HG02938 (cell line): ENCODE results near the gene PAK4.
"Not testable (repeated sequence)": the region's sequence is repeated elsewhere in the genome, so short reads cannot be mapped to it uniquely, and the experiment has no call there.

ENCODE experiments used
- ATAC-seq: cut with Tn5 transposase; IDR thresholded peaks from one replicate; pipeline ENCODE4 v1.9.1; 2021; ENCODE audit warnings: mild to moderate bottlenecking, moderate library complexity; ENCODE audit not compliant: unreplicated experiment

PAK4 gene

GRCh38 chr19:39099341-39099740 lies 26.2 kb upstream of the PAK4 start:
- no peak for ATAC-seq

GRCh38 chr19:39100500-39101166 lies 25.0 kb upstream of the PAK4 start:
- no peak for ATAC-seq

GRCh38 chr19:39103151-39103550 lies 22.4 kb upstream of the PAK4 start:
- ATAC-seq, result no peak

GRCh38 chr19:39104186-39104596 lies 21.4 kb upstream of the PAK4 start:
- no peak for ATAC-seq

- ATAC-seq, result no peak
Observed at GRCh38 chr19:39106194-39106593, 19.4 kb upstream of the PAK4 start.

- ATAC-seq, result no peak
Observed at GRCh38 chr19:39109641-39110040, 15.9 kb upstream of the PAK4 start.

- no peak for ATAC-seq
Observed at GRCh38 chr19:39110263-39110967, 15.2 kb upstream of the PAK4 start.

- no peak for ATAC-seq
Observed at GRCh38 chr19:39111593-39112199, 13.9 kb upstream of the PAK4 start.

- no peak for ATAC-seq
Observed at GRCh38 chr19:39112338-39112890, 13.2 kb upstream of the PAK4 start.

- no peak for ATAC-seq
Observed at GRCh38 chr19:39113199-39113598, 12.4 kb upstream of the PAK4 start.

- ATAC-seq, result no peak
Observed at GRCh38 chr19:39115105-39115847, 10.3 kb upstream of the PAK4 start.

GRCh38 chr19:39117023-39117422 lies 8.6 kb upstream of the PAK4 start:
- ATAC-seq, result not testable (repeated sequence)

- ATAC-seq, result no peak
Observed at GRCh38 chr19:39119830-39120229, 5.8 kb upstream of the PAK4 start.

GRCh38 chr19:39122934-39123731 lies 2.5 kb upstream of the PAK4 start:
- no peak for ATAC-seq

GRCh38 chr19:39124136-39124764 lies 1.3 kb upstream of the PAK4 start:
- no peak for ATAC-seq

- ATAC-seq, result no peak
Observed at GRCh38 chr19:39125199-39125553, 410 bp upstream of the PAK4 start.

- ATAC-seq, result no peak
Observed at GRCh38 chr19:39126312-39127187, 964 bp downstream of the PAK4 start.

- no peak for ATAC-seq
Observed at GRCh38 chr19:39127812-39128515, 2.4 kb downstream of the PAK4 start.
